ENCODE results near the gene TEAD4. TPM values are rescaled to one million over a fixed set of nuclear protein-coding genes. Genes with fewer than 3 reads are reported as not detected.

The TEAD4 gene
- polyA plus RNA-seq, 1 donor = 99.9 TPM

DNA sequence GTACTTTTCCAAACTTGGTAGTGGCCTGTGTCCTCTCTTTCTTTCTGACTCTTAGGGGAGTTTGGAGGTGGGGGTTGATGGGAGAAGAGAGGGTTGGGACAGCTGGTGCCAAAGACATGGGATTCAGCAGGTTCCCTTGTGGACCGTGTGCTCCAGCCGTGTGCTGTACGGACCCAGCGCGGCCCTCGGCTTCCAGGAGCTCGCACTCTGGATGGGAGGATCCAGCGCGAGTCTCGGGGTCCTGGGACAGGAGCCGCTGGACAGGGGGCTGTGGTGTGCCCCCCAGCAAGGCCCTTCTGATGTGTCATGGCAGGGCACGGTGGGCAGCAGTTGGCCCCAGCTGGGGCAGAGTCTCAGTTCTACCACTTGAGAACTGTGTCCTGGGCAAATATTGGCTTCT, 73.0 kb downstream of the TEAD4 start:
- DNase-seq (ENCODE audit: low read depth) = no peak

DNA sequence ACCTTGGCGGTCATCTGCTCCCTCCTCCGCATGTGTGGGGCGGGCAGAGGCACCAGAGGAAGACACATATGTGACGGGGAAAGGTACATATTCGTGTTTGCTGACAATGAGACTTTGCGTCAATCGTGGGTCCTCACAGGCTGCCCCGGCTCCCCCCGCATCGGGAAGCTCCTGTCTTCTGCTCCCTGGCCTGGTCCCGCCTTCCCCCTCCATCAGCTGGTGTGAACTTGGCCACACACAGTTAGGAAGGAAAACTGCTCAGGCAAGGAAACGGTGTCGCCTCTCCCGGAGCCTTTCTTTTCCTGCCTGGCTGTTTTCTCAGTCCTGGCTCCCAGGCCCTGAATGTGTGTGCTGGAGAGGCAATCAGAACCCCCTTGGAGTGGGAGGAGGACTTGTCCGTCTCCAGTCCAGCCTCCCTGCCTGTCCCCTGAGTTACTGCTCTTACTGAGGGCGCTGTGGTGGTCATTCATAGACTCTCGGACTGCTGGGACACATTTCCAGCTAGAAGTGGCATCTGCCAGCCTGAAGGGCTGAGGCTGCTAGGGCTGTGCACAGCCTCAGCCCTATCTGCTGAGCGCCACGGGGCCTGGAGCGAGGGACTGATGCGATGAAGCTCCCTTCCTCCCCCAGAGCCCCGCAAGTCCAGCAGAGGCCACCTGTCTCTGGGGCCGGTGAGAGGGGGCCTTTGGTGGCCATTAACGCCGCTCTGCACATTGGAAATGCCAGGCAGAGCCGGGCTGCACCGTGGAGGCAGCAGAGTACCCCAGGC, 73.8 kb downstream of the TEAD4 start:
- no peak for DNase-seq (ENCODE audit: low read depth)

DNA sequence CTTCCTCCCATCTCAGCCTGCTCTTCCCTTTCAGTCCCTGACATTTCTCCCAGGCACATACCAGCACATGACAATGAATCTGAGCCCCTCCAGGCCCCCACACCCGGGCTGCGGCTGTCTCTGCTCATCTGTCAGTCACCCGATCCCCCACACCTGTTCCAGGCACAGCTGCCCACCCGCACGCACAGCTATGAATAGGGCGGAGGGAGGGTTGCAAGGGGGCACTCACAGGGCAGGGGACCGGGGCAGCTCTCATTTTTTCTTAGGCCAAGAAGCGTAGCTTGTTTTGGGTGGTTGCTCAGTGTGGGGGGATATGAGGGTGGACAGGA, 74.3 kb downstream of the TEAD4 start:
- no peak for DNase-seq (ENCODE audit: low read depth)

DNA sequence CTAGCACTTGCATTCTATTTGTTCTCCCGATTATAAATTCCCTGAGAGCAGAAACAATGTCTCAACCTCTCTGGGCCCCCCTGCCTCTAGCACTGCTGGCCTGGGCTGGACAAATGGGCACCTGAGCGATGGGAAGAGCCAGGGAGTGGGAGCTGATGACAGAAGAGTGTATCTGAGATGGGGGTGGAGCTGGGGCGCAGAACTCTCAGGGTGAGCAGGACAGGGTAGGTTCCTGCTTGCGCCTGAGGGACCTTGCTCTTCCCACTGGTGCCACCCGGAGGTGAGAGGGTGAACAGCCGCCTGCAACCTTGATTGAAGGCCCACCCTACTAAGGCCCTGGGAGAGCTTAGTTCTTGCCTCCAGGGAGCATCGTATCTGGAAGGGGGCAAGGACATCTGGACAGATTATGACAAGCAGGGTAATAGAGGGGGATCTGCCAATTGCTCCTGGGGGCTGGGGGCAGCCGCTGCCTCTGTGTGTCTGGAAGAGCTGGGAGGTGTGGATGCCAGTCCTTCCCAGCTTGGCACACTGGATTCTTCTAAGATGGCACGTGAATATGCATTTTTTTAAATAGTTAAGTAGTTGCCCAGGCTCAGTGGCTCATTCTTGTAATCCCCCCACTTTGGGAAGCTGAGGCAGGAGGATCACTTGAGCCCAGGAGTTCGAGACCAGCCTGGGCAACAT, 75.0 kb downstream of the TEAD4 start:
- DNase-seq (ENCODE audit: low read depth) = no peak

DNA sequence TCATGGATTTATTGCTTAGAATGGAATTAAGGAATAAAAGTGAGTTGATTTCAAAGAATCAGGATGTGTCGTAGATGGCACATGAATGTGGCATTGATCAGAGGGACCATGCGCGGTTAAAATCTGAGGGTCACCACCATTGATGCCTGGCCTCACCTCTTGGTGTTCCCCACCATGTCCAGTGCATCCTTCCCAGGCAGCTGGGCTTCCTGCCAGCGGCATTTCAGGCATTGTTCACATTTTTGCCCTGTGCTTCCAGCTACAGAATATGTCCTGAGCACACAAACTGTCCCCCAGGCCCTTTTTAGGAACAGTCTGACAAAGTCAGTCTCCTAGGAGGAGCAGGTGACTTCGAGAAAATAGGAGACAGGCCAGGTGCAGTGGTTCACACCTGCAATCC, 76.0 kb downstream of the TEAD4 start:
- DNase-seq (ENCODE audit: low read depth) = no peak

DNA sequence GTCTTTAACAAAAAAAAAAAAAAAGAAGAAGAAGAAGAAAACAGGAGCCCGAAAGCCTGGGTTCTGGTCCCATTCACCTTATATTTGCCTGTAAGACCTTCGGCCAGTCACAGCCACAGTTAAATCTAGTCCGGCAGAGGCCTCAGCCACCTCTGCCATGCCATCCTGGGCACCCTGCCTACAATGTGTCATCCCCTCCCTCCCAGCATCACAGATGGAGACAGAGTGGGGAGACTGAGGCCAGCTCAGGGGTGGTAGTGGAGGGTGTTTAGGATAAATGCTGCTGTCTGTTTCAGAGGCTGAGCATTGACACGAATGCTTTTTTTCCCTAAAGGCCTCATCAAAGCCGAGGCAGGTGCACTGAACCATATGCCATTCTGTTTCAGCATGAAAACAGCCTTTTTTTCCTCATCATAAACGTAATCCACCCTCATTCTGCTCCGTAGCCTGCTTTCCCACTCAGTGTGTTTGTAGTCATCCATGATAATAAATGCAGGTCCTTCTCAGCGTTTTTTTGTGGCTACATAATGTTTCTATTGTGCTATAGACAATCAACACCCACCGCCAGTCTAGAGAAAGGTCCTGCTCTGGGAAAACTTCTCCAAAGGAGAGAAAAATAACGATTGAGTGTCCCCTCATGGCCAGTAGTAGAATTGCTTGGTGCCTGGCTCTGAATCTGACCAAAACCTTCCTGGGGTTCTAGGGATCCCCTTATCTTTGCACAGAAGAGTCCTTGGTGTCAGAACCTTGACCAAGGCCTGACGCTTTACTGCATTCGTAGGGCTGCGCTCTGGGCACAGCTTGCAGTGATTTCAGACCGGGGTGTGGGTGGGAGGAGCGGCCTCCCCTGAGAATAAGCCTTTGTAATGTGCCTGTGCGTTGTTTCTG, 76.9 kb downstream of the TEAD4 start:
- DNase-seq (ENCODE audit: low read depth) = no peak

DNA sequence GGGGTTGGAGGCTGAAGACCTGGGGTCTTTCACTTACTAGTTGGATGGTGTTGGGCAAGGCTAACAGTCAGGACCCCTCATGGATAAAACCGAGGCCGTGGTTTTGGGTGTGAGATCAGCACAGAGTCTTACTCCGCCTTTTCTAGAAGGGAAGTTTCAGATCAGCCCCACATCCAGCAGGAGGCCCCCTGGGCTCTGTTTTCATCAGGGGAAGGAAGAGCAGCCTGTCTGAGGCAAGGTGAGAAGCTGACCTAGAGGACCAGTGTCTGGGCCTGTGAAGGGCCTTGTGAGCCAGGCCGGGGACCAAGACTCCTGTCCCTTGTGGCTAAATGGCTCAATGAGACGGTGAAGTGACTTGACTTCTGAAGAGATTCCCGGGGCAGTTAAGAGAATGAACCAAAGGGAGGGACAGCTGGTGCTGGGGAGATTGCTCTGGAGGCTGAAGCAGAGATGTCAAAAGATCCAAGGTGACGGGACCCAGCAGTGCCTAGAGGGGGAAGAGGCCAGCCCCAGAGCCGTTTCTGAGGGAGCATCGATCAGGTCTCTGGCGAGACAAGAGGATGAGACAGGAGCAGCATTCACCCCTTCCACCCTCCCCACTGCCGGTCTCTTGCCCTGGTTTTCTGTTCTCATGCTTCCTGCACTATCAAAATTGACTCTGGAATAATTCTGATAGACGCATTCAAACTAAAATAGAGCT, 77.9 kb downstream of the TEAD4 start:
- DNase-seq (ENCODE audit: low read depth) = no peak

DNA sequence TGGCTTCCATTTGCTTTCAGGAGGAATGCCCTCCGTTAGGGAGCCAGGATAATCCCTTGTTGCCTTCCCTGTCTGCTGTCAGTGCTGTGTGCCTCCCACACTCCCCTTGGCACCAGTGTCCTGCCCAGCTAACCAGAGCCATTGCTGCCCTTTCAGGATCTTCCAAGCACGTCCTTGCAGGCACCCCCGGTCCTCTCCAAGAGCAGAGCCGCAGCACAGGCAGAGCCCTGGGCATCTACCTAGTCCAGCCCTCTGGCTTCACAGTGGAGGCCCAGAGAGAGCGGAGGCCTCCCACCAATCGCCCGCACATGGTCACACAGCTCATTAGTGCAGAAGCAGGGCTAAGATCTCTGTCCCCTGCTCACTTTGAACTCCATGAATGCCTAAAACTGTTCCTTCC, 79.0 kb downstream of the TEAD4 start:
- no peak for DNase-seq (ENCODE audit: low read depth)

DNA sequence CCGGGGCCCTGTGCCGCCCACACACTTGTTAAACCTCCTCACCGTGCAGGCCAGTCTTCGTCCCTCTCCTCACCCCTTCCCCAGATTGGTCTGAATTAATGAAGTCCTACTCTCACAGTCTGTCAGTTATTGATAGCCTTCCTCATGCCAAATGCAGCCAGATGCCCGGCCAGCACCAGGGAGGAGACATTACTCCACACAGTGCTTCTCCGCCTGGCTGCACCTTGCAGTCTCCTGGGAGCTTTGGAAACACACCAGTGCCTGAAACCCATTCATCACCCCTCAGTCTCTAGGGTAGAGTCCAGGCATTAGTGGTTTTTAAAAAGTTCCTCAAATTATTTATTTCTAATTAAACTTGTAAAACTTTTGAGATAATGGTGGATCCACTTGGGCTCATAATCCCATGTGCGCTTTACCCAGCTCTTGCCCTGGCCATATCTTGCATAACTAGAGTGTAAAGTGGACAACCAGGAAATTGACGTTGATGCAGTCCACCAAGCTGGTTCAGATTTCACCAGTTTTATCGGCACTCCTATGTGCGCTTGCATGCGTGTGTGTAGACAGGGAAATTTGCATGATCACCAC, 79.8 kb downstream of the TEAD4 start:
- DNase-seq (ENCODE audit: low read depth) = no peak

DNA sequence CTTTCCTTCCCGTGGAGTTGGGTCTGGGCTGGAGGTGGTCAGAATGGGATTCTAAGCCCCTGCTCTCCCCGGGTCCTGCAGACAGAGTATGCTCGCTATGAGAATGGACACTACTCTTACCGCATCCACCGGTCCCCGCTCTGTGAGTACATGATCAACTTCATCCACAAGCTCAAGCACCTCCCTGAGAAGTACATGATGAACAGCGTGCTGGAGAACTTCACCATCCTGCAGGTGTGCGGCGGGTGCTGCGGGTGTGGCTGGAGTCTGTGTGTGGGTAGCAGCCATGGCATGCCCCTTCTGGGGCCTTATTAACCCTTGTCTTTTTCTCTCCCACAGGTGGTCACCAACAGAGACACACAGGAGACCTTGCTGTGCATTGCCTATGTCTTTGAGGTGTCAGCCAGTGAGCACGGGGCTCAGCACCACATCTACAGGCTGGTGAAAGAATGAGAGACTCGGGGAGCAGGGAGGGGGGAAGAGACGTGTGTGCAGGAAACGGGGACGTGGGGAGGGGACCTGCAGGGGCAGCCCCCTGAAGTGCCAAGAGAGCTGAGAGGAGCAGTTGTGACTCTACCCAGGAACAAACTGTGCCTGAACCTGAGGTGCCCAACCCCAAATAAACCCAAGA, 80.9 kb downstream of the TEAD4 start:
- no peak for DNase-seq (ENCODE audit: low read depth)

DNA sequence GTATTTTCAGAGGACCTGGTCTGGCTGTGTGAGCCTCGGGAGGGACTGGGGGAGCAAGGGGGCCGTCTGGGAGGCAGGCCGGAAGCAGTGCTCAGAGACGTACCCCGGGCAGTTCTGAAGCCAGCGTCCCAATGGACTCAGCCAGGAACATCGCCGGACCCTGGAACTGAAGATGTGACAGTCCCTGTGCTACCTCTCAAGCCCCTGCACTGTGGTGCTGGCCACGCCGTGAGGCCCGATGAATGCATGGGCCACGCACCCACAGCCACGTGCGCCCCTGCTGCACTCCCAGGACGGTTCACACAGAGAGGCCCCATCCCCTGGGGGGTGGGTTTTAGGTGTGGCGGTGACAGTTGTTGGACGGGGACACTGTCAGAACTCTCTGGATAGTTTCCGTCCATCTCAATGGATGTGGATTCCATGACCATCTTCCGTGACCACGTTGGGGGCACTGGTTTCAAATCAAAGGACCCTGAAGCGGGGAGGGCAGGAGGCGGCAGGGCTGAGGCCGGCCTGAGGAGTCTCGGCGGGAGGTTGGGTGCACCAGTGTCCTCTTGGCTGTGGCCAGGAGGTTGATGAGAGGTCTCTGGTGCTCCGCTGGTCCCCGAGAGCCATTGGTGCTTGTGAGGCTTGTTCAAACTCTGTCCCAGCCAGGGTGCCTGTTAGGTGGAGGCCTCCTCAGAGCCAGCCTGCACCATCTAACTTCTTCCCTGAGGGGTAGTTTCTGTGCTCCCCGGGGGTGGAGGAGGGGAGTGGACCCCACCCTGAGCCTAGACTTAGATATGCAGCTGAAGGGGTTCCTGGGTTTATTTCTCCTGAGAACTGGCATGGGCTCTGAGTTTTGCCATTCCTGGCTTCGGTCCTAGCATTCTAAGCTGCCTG, 81.7 kb downstream of the TEAD4 start:
- DNase-seq (ENCODE audit: low read depth) = no peak

DNA sequence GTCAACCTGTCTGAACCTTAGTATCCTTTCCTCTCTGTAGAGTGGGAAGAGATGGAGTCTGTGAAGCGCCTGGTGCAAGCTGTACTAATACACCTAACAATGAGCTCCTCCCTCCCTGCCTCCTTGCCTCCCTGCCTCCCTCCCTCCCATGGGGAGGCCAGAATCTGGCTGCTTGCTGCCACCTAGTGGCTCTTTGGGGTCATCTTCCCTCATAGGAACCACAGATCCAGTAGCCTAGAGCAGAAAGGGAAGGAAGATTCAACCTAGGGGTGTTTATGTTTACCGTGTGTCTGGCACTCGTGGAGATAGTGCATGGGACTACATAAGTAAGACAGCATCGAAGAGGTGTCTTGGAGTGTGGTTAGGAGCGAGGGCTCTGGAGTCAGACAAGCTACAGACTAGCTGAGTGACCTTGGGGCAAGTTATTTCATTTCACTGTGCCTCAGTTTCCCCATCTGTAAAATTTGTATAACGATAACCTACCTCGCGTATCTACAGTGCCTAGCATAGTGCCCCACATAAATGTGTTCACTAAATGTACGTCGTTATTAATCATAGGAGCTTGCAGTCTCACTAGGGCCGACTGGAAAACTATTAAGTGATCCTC, 82.5 kb downstream of the TEAD4 start:
- DNase-seq (ENCODE audit: low read depth) = peak; percentile 31

DNA sequence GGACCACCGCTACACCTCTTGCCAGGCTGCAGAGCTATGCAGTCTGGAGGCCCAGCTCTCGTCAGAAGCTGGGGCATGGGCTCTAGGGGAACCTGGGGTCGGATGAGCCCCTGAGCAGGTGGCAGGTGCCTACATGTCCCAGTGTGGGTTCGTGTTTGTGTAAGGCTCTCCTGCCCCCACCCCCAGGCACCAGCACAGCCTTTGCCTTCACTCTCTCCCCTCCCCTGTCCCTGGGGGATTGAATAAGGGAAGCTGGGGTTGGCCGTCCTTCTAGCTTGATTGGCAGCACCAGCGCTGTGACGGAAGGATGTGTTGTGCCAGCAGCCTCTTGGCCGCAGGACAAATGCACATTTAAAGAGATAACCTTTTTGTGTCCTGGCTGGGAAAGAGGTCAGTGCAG, 83.2 kb downstream of the TEAD4 start:
- DNase-seq (ENCODE audit: low read depth) = no peak

DNA sequence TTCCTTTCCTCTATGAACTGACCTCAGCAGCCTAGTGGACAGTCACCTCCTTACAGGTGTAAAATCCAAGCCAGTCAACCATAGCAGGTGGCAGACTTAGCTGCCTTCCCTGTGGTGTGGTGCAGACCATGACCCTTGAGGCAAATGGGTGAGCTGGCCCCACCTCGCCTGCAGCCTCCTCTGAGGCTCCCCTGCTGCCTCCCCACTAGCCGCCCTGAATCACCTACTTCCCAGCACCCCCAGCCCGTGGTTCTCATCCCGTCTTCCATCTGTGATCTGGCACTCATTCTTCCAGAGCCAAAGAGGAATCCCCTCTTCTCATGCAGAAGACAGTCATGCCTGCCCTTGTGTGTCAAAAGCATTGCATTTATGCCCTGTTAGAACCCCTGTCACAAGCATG, 83.6 kb downstream of the TEAD4 start:
- DNase-seq (ENCODE audit: low read depth) = no peak

DNA sequence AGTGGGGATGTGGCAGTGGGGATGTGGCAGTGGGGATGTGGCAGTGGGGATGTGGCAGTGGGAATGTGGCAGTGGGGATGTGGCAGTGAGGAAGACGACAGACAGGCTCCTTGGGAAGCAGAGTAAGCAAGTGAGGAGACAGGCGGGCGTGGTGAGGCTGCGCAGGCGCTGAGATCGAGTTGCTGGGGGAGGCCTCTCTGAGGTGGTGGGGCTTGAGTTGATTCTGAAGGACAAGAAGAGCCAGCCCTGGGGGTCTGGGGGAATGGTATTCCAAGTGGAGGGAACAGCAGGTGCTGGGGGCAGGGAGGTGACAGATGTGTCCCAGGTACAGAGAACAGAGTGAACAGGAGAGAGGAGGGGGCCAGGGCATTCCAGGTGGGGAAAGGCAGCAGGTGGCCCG, 84.2 kb downstream of the TEAD4 start:
- no peak for DNase-seq (ENCODE audit: low read depth)

DNA sequence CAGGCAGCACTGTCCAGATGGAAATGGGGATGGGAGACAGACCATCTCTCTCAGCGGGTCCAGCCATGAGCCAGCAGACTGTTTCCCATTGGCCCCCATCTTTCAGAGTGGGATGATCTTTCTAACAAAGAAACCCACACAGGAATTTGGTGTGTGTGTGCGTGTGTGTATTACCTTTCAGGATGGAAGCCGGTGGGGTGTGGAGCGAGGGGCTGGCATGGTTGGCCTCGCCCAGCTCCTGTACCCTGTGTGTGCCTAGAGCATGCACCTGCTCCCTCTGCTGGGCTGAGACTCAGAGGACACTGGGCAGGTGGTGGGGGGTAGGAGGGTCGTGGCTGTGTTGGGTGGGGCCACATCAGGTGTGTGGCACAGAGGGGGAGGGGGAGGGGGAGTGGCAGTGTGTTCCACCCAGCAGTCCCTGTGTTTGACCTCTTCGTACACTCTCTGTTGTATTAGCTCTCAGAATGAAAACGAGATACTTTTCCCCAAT, 85.0 kb downstream of the TEAD4 start:
- no peak for DNase-seq (ENCODE audit: low read depth)

DNA sequence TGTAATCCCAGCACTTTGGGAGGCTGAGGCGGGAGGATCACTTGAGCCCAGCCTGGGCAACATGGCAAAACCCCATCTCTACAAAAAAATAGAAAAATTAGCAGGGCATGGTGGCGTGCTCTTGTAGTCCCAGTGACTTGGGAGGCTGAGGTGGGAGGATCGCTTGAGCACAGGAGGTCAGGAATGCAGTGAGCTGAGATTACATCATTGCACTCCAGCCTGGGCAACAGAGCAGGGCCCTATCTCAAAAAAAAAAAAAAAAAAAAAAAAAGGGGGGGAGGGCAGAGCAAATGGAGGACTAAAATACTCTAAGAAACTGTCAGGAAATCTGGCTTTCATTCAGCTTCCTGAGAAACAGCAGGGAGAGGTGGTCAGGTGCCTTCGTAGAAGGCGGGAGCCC, 86.3 kb downstream of the TEAD4 start:
- no peak for DNase-seq (ENCODE audit: low read depth)

DNA sequence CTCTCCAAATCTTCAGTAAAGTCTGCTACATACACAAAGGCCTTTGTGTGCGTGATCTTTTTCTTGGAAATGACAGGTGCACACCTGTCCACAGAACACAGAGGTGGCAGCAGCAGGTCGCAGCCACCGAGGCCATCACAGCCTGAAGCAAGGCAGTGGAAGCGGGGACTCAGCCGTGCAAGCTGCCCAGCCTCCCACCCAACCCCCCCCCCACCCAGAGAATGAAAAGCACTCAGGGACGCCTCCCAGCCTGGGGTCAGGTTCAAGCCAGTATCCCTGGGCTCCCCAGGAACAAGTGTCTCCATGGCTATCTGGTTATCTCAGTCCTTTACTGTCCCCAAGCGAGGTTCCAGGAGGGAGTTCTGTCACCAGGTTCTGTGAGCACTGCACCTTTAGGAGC, 86.8 kb downstream of the TEAD4 start:
- DNase-seq (ENCODE audit: low read depth) = no peak

DNA sequence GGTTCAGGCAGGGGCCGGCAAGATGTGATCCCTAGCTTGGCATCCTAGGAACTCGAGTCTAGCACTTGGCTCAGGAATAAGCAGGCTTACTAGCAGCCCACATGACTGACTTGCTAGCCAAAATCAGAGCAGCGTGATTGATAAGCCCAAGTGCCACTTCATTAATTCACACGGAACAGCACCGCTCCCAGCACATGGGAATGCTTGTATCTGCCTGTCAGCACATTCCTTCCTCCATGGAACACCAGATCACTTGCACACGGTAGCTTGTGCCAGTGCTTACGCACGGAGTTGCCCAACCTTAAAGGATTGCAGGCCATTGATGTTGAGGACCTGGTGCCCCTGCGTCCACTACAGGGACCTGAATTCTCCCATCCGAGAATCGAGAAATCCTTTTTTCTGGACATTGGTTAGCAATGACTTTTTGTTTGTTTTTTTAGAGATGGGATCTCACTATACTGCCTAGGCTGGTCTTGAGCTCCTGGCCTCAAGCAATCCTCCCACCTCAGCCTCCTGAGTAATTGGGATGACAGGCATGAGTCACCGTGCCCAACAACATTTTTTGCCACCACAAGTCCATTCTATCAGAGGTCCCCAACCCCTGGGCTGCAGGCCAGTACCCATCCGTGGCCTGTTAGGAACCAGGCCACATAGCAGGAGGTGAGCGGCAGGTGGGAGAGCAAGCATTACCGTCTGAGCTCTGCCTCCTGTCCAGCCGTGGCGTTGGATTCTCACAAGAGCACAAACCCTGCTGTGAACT, 87.4 kb downstream of the TEAD4 start:
- DNase-seq (ENCODE audit: low read depth) = no peak
